ENCODE measurements around the gene NTF4.

- no peak for TF ChIP-seq POLR2A (IDR thresholded peaks at IDR 0.05)
- no peak for TF ChIP-seq CTCF (IDR thresholded peaks at IDR 0.05)
These were observed 2.9 kb upstream of the NTF4 start for GRCh38 chr19:49067554-49067953.
